Measurements from ENCODE around the gene TASOR2. TPM values are rescaled to one million over a fixed set of nuclear protein-coding genes. Genes with fewer than 3 reads are reported as not detected.

Gene TASOR2
- total RNA-seq, 1 donor from 2014 or later, result 49.1 TPM

DNA sequence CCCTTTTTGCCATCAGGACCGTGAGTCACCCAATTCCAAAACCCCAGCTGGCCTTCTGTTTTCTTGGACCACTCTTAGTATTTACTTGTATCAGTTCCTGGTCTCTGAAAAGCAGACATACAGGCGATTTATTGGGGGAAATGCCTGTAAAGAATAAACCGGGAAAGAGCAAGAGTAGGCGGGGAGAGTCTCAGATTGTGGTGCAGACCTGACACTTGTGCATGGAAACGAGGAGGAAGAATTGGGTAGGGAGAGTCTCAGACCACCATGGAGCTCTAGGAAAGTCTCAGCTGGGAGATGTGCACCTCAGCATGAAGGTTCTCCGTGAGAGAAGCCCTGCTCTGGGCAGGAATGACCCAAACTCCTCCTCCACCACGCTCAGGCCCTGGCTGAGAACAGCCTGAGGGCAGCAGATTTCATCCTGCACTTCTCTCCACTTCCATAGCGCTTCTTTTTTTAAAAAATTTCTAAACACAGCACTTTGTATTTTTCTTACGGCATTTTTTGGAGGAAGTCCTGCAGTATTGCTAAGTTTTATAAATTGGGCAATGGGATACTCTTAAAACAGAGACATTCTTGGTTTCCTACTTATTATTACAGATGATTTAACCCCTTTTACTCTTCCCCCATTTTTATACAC, 6.1 kb upstream of the TASOR2 start:
- no peak for DNase-seq (ENCODE audit: low spot score)
- no peaks in the 10 kb centered on the region for H3K36me3 Mint-ChIP-seq (ENCODE audit: low read depth, unreplicated experiment)
- H3K27ac Mint-ChIP-seq (ENCODE audit: unreplicated experiment), result no peak overlapping the region
- H3K9me3 Mint-ChIP-seq (ENCODE audit: unreplicated experiment), result no peaks in the 10 kb centered on the region
- H3K27me3 Mint-ChIP-seq (ENCODE audit: unreplicated experiment), result peaks cover 7% of the 10 kb centered on the region
- H3K4me1 Mint-ChIP-seq (ENCODE audit: unreplicated experiment), result no peaks in the 10 kb centered on the region
- TF ChIP-seq, protein P1, sequence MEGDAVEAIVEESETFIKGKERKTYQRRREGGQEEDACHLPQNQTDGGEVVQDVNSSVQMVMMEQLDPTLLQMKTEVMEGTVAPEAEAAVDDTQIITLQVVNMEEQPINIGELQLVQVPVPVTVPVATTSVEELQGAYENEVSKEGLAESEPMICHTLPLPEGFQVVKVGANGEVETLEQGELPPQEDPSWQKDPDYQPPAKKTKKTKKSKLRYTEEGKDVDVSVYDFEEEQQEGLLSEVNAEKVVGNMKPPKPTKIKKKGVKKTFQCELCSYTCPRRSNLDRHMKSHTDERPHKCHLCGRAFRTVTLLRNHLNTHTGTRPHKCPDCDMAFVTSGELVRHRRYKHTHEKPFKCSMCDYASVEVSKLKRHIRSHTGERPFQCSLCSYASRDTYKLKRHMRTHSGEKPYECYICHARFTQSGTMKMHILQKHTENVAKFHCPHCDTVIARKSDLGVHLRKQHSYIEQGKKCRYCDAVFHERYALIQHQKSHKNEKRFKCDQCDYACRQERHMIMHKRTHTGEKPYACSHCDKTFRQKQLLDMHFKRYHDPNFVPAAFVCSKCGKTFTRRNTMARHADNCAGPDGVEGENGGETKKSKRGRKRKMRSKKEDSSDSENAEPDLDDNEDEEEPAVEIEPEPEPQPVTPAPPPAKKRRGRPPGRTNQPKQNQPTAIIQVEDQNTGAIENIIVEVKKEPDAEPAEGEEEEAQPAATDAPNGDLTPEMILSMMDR (IDR thresholded peaks at IDR 0.05; ENCODE audit: unreplicated experiment), result no peak
- H3K4me3 Mint-ChIP-seq (ENCODE audit: unreplicated experiment), result no peak overlapping the region

DNA sequence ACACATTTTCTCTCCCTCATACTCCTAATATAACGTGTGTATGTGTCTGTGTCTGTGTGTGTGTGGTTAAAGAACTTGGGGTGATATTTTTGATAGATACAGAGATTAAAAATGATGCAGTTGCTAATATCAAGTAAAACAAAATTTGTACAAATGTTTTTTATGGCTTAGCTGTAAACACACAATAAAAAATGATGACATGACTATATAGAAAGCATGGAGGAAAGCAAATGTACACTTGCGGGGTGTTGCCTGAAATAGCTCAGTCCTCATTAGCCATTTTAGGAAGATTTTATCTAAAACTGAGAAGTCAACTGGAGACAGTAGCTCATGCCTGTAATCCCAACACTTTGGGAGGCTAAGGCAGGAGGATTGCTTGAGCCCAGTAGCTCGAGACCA, 5.6 kb upstream of the TASOR2 start:
- H3K9me3 Mint-ChIP-seq (ENCODE audit: unreplicated experiment), result no peaks in the 10 kb centered on the region
- DNase-seq (ENCODE audit: low spot score), result no peak
- TF ChIP-seq, protein P1 (IDR thresholded peaks at IDR 0.05; ENCODE audit: unreplicated experiment), result no peak
- H3K27me3 Mint-ChIP-seq (ENCODE audit: unreplicated experiment), result peaks cover 5% of the 10 kb centered on the region
- no peak overlapping the region for H3K4me3 Mint-ChIP-seq (ENCODE audit: unreplicated experiment)
- peaks cover under 1% of the 10 kb centered on the region for H3K4me1 Mint-ChIP-seq (ENCODE audit: unreplicated experiment)
- no peak overlapping the region for H3K27ac Mint-ChIP-seq (ENCODE audit: unreplicated experiment)
- peaks cover under 1% of the 10 kb centered on the region for H3K36me3 Mint-ChIP-seq (ENCODE audit: low read depth, unreplicated experiment)

DNA sequence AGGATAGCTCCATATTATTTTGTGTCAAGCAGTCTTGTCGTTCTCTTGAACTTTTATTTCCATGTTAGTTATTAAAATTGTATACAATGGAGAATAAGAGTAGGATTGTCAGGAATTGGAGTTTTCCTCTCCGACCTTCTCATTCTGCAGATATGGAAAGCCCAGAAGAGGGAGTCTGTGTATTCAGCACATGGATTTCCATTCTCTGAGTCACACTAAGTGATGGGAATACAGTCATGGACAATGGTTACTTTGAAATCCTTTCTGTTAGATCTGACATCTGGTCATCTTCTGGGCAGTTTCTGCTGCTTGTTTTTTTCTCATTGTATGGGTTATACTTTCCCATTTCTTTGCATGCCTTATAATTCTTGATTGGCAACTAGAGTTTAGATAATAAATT, 5.0 kb upstream of the TASOR2 start:
- Mint-ChIP-seq H3K27me3 (ENCODE audit: unreplicated experiment) (peaks cover 7% of the 10 kb centered on the region), H3K27ac (ENCODE audit: unreplicated experiment) (no peak overlapping the region), H3K36me3 (ENCODE audit: low read depth, unreplicated experiment) (peaks cover 4% of the 10 kb centered on the region), H3K4me1 (ENCODE audit: unreplicated experiment) (peaks cover 3% of the 10 kb centered on the region), H3K9me3 (ENCODE audit: unreplicated experiment) (no peaks in the 10 kb centered on the region), H3K4me3 (ENCODE audit: unreplicated experiment) (no peak overlapping the region)
- DNase-seq (ENCODE audit: low spot score), result no peak
- TF ChIP-seq, protein P1 (IDR thresholded peaks at IDR 0.05; ENCODE audit: unreplicated experiment), result no peak

DNA sequence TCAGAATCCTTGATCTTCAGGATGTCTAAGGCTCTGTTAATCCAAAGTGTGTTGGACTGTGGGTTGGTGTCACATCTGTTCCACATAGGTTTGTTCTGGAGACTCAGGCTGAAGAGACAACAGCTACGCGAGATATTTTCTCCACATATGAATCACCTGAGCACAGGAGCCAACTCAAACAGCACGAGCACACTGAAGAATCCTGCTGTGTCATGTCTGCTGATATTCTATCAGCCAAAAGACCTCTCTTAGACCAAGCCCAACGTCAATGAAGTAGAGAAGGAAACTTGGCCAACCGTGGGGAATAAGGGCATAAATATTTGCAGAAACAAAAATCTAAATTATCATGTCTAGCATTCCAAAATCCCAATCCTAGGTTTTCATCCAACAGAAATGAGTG, 2.7 kb upstream of the TASOR2 start:
- Mint-ChIP-seq H3K4me1 (ENCODE audit: unreplicated experiment) (peaks cover 15% of the 10 kb centered on the region), H3K36me3 (ENCODE audit: low read depth, unreplicated experiment) (peaks cover 4% of the 10 kb centered on the region), H3K9me3 (ENCODE audit: unreplicated experiment) (no peaks in the 10 kb centered on the region), H3K27me3 (ENCODE audit: unreplicated experiment) (peaks cover 10% of the 10 kb centered on the region), H3K27ac (ENCODE audit: unreplicated experiment) (no peak overlapping the region), H3K4me3 (ENCODE audit: unreplicated experiment) (no peak overlapping the region)
- TF ChIP-seq, protein P1 (IDR thresholded peaks at IDR 0.05; ENCODE audit: unreplicated experiment), result no peak
- no peak for DNase-seq (ENCODE audit: low spot score)

DNA sequence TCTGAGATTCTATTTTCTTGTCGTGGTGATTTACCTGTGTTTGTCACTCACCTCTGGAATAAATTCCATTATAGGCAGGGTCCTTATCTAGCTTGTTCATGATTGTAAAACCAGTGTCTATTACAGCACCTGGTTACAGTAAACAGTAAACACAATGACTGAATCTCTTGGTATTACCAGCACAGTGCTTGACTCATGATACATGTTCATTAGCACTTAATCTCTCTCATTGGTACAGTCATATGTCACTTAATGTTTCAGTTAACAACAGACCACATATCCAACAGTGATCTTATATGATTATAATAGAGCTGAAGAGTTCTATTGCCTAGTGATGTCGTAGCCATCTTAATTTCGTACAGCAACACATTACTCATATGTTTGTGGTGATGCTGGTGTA, 1.6 kb upstream of the TASOR2 start:
- no peaks in the 10 kb centered on the region for H3K9me3 Mint-ChIP-seq (ENCODE audit: unreplicated experiment)
- peaks cover 8% of the 10 kb centered on the region for H3K27me3 Mint-ChIP-seq (ENCODE audit: unreplicated experiment)
- H3K4me1 Mint-ChIP-seq (ENCODE audit: unreplicated experiment), result peaks cover 18% of the 10 kb centered on the region
- TF ChIP-seq, protein P1 (IDR thresholded peaks at IDR 0.05; ENCODE audit: unreplicated experiment), result no peak
- H3K27ac Mint-ChIP-seq (ENCODE audit: unreplicated experiment), result no peak overlapping the region
- no peak overlapping the region for H3K4me3 Mint-ChIP-seq (ENCODE audit: unreplicated experiment)
- DNase-seq (ENCODE audit: low spot score), result no peak
- peaks cover 4% of the 10 kb centered on the region for H3K36me3 Mint-ChIP-seq (ENCODE audit: low read depth, unreplicated experiment)

Measured in endothelial cell (in vitro differentiated cells).